Activated B cell treated with CpG ODN at 0.5 μM for 24 hours (primary cell): ENCODE data around the gene IMPG1. TPM values are rescaled to one million over a fixed set of nuclear protein-coding genes. Genes with fewer than 3 reads are reported as not detected.

Experiments used
- ATAC-seq: fragments of 200-7000 bp; cut with Tn5 transposase; one replicate; pipeline ENCODE4 v1.10.0; 2021; ENCODE audit warnings: low read depth, mild to moderate bottlenecking, moderate library complexity
- CTCF ChIA-PET: fragments of 350-600 bp; sonication (Branson Sonifier 250); formaldehyde crosslinking; loops from one replicate; lab custom pipeline; 2021; ENCODE audit warnings: antibody characterized with exemption; lab: Charles Lee
- POLR2A ChIA-PET: fragments of 350-600 bp; sonication (Branson Sonifier 250); formaldehyde crosslinking; loops from one replicate; lab custom pipeline; 2021; ENCODE audit warnings: antibody characterized with exemption; lab: Charles Lee
- DNase-seq: peaks from one replicate; pipeline ENCODE4 v3.0.0; 2022
- H3K27ac Mint-ChIP-seq: one replicate; pipeline ENCODE4 v1.8.0; 2020; ENCODE audit warnings: mixed read lengths
- H3K27me3 Mint-ChIP-seq: one replicate; pipeline ENCODE4 v1.8.0; 2021; ENCODE audit warnings: mixed read lengths
- H3K36me3 Mint-ChIP-seq: one replicate; pipeline ENCODE4 v1.8.0; 2021; ENCODE audit warnings: low read depth, mixed read lengths
- H3K4me1 Mint-ChIP-seq: one replicate; pipeline ENCODE4 v1.8.0; 2021; ENCODE audit warnings: mixed read lengths
- H3K4me3 Mint-ChIP-seq: one replicate; pipeline ENCODE4 v1.8.0; 2020; ENCODE audit warnings: mild to moderate bottlenecking, mixed read lengths
- H3K9me3 Mint-ChIP-seq: one replicate; pipeline ENCODE4 v1.8.0; 2020; ENCODE audit warnings: mixed read lengths
- CTCF ChIP-seq: fragments of 200-600 bp; IDR thresholded peaks from one replicate; pipeline ENCODE4 v1.8.0; 2022; ENCODE audit warnings: antibody characterized with exemption, mild to moderate bottlenecking
- intact Hi-C: fragments of 100-400 bp; cut with micrococcal nuclease; formaldehyde crosslinking; loops from one replicate; pipeline ENCODE4 v1.15.1; 2024
- total RNA-seq: library from RNA; stranded (reverse); gene quantifications from 2 replicates; pipeline ENCODE4 v1.2.3, GENCODE V29; 2022

Gene IMPG1
- total RNA-seq, 1 donor from 2014 or later = not detected

DNA sequence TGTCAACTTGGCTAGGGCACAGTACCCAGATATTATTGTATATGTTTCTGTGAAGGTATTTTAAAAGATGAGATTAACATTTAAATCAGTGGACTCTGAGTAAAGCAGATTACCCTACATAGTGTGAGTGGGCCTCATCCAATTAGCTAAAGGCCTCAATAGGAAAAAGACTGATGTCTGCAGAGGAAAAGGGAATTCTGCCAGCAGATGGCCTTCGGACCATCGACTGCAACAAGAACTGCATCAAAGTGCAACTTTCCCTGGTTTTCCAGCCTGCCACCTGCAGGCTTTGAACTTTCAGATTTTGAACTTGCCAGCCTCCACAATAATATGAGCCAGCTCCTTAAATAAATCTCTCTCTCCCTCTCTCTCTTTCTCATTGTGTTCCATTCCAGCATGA, 80.5 kb downstream of the IMPG1 start:
- Mint-ChIP-seq H3K27me3 (no peaks in the 10 kb centered on the region), H3K4me3 (no peak overlapping the region), H3K36me3 (no peaks in the 10 kb centered on the region), H3K4me1 (no peaks in the 10 kb centered on the region), H3K9me3 (no peaks in the 10 kb centered on the region), H3K27ac (no peak overlapping the region)
- ChIA-PET CTCF (no interaction called here), POLR2A (no interaction called here)
- ATAC-seq = no peak
- DNase-seq = no peak
- intact Hi-C loops = no loop called here
- TF ChIP-seq CTCF = no peak

DNA sequence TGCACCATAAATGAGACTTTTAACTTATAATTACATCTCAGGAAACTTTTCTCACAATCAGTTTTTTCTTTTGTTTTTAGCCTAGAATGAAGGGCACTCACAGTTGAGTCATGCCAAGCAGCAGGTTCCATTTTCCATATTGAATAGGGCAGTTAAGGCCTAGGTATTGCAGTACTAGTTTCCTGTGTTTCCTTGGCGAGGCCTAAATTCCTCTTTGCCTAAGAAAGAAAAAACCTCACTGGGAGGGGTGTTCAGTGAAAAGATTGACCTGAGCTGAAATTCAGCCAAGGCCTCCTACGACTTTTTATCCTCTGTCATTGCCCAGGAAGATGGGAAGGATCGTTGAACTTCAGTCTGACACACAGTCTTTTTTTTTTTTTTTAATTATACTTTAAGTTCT, 85.5 kb downstream of the IMPG1 start:
- no peaks in the 10 kb centered on the region for H3K36me3 Mint-ChIP-seq
- H3K27me3 Mint-ChIP-seq = no peaks in the 10 kb centered on the region
- no peak overlapping the region for H3K4me3 Mint-ChIP-seq
- no peaks in the 10 kb centered on the region for H3K4me1 Mint-ChIP-seq
- DNase-seq (no peak), ATAC-seq (no peak)
- H3K9me3 Mint-ChIP-seq = no peaks in the 10 kb centered on the region
- no peak for TF ChIP-seq CTCF
- ChIA-PET POLR2A (no interaction called here), CTCF (no interaction called here)
- intact Hi-C loops = no loop called here
- no peak overlapping the region for H3K27ac Mint-ChIP-seq

- H3K9me3 Mint-ChIP-seq = no peaks in the 10 kb centered on the region
- no peaks in the 10 kb centered on the region for H3K4me1 Mint-ChIP-seq
- H3K27ac Mint-ChIP-seq = no peak overlapping the region
- H3K4me3 Mint-ChIP-seq = no peak overlapping the region
- no peak for TF ChIP-seq CTCF
- intact Hi-C loops = no loop called here
- H3K27me3 Mint-ChIP-seq = no peaks in the 10 kb centered on the region
- no peak for DNase-seq
- ChIA-PET POLR2A (no interaction called here), CTCF (no interaction called here)
- H3K36me3 Mint-ChIP-seq = no peaks in the 10 kb centered on the region
- ATAC-seq = no peak
Measured at GRCh38 chr6:75975904-75976303, 96.6 kb downstream of the IMPG1 start.

- ATAC-seq (no peak), DNase-seq (no peak)
- no peak overlapping the region for H3K4me3 Mint-ChIP-seq
- H3K27me3 Mint-ChIP-seq = peaks cover 1% of the 10 kb centered on the region
- ChIA-PET POLR2A (no interaction called here), CTCF (no interaction called here)
- H3K9me3 Mint-ChIP-seq = no peaks in the 10 kb centered on the region
- no peak for TF ChIP-seq CTCF
- H3K27ac Mint-ChIP-seq = no peak overlapping the region
- no peaks in the 10 kb centered on the region for H3K4me1 Mint-ChIP-seq
- intact Hi-C loops = no loop called here
- H3K36me3 Mint-ChIP-seq = no peaks in the 10 kb centered on the region
Measured at GRCh38 chr6:75970093-75970492, 102.4 kb downstream of the IMPG1 start.

- Mint-ChIP-seq H3K4me3 (no peak overlapping the region), H3K27me3 (peaks cover 1% of the 10 kb centered on the region), H3K4me1 (no peaks in the 10 kb centered on the region), H3K9me3 (no peaks in the 10 kb centered on the region), H3K27ac (no peak overlapping the region), H3K36me3 (no peaks in the 10 kb centered on the region)
- DNase-seq = no peak
- ATAC-seq = no peak
- POLR2A ChIA-PET = no interaction called here
- CTCF ChIA-PET = no interaction called here
- intact Hi-C loops = no loop called here
- no peak for TF ChIP-seq CTCF
Measured at GRCh38 chr6:75968143-75968542, 104.3 kb downstream of the IMPG1 start.
